CD4-positive, CD25-positive, alpha-beta regulatory T cell (primary cell): ENCODE data around the gene CLDN14. TPM values are rescaled to one million over a fixed set of nuclear protein-coding genes. Genes with fewer than 3 reads are reported as not detected.

Experiments used
- ATAC-seq, 2 donors: fragments of 150-1000 bp; cut with Tn5 transposase; one replicate each; pipeline ENCODE4 v1.10.0; 2021; ENCODE audit warnings: low read depth in 2 of 2, moderate number of reproducible peaks in 2 of 2, moderate library complexity in 1 of 2
- DNase-seq, 3 donors: peaks; one replicate each; pipeline versions ENCODE4 v3.0.0 to v3.0.0-alpha.2; 2012 to 2022; ENCODE audit warnings: mixed read lengths in 1 of 3
- H3K27ac ChIP-seq: one replicate; pipeline ENCODE4 v1.7.0; 2013; ENCODE audit warnings: mild to moderate bottlenecking, low read length; ENCODE audit not compliant: insufficient read depth, poor library complexity, severe bottlenecking
- H3K27me3 ChIP-seq: one replicate; pipeline ENCODE4 v1.7.0; 2013; ENCODE audit warnings: low read length; ENCODE audit not compliant: control insufficient read depth, insufficient read depth
- H3K36me3 ChIP-seq: one replicate; pipeline ENCODE4 v1.7.0; 2013; ENCODE audit warnings: mild to moderate bottlenecking, low read length, moderate library complexity; ENCODE audit not compliant: control insufficient read depth, insufficient read depth
- H3K4me1 ChIP-seq: 2 replicates; pipeline ENCODE4 v1.7.0; 2013; ENCODE audit warnings: mild to moderate bottlenecking, low read length; ENCODE audit not compliant: insufficient read depth, control insufficient read depth, poor library complexity, severe bottlenecking
- H3K4me3 ChIP-seq: one replicate; pipeline ENCODE4 v1.7.0; 2013; ENCODE audit warnings: low read depth, mild to moderate bottlenecking, low read length, moderate library complexity
- H3K9me3 ChIP-seq, 2 experiments: 1 replicate in 1 of 2; 2 replicates in 1 of 2; pipeline ENCODE4 v1.7.0; 2013; ENCODE audit warnings: low read length in 2 of 2, mild to moderate bottlenecking in 1 of 2, moderate library complexity in 1 of 2; ENCODE audit not compliant: control insufficient read depth in 2 of 2
- H3K27ac Mint-ChIP-seq, 3 donors: one replicate each; pipeline ENCODE4 v1.8.0; 2020 to 2022; ENCODE audit warnings: mild to moderate bottlenecking in 3 of 3, mixed read lengths in 3 of 3, moderate library complexity in 2 of 3
- H3K27me3 Mint-ChIP-seq: one replicate; pipeline ENCODE4 v1.8.0; 2022; ENCODE audit warnings: mild to moderate bottlenecking, mixed read lengths
- H3K36me3 Mint-ChIP-seq: one replicate; pipeline ENCODE4 v1.8.0; 2020; ENCODE audit warnings: mixed read lengths
- H3K4me1 Mint-ChIP-seq, 4 donors: one replicate each; pipeline ENCODE4 v1.8.0; 2020 to 2022; ENCODE audit warnings: mixed read lengths in 4 of 4, mild to moderate bottlenecking in 1 of 4
- H3K4me3 Mint-ChIP-seq, 4 donors: one replicate each; pipeline ENCODE4 v1.8.0; 2020 to 2022; ENCODE audit warnings: mild to moderate bottlenecking in 4 of 4, mixed read lengths in 4 of 4, moderate library complexity in 3 of 4
- H3K9me3 Mint-ChIP-seq, 7 donors: one replicate each; pipeline ENCODE4 v1.8.0; 2020 to 2022; ENCODE audit warnings: mixed read lengths in 7 of 7, mild to moderate bottlenecking in 3 of 7, moderate library complexity in 2 of 7
- polyA plus RNA-seq, 4 donors: library from polyadenylated mRNA; unstranded; fragments of 300-500 nt; fragmentation: Illumina TruSeq; gene quantifications; one replicate each; pipeline ENCODE4 v1.2.3, GENCODE V29; 2021
- total RNA-seq: library from RNA; stranded (reverse); gene quantifications from one replicate; pipeline ENCODE4 v1.2.3, GENCODE V29; 2022

CLDN14 gene
- total and polyA plus RNA-seq, 5 donors from 2014 or later, result not detected

- Mint-ChIP-seq H3K4me3 (no peak overlapping the region), H3K27ac (no peak overlapping the region), H3K4me1 (peaks cover 0 to 10% (median 2%) of the 10 kb centered on the region in 4 donors), H3K27me3 (peaks cover 4% of the 10 kb centered on the region), H3K36me3 (no peaks in the 10 kb centered on the region), H3K9me3 (no peaks in the 10 kb centered on the region)
- no peaks in the 10 kb centered on the region for H3K9me3 ChIP-seq
- H3K36me3 ChIP-seq, result no peaks in the 10 kb centered on the region
- H3K4me3 ChIP-seq, result no peak overlapping the region
- H3K4me1 ChIP-seq, result no peaks in the 10 kb centered on the region
- ATAC-seq (no peak), DNase-seq (no peak)
- no peak overlapping the region for H3K27ac ChIP-seq
- no peaks in the 10 kb centered on the region for H3K27me3 ChIP-seq
Measured at GRCh38 chr21:36483095-36483494, 3.2 kb upstream of the CLDN14 start.

- Histone ChIP-seq H3K9me3 (no peaks in the 10 kb centered on the region), H3K4me3 (no peak overlapping the region), H3K27me3 (no peaks in the 10 kb centered on the region), H3K36me3 (no peaks in the 10 kb centered on the region), H3K27ac (no peak overlapping the region), H3K4me1 (no peaks in the 10 kb centered on the region)
- Mint-ChIP-seq H3K9me3 (no peaks in the 10 kb centered on the region), H3K4me1 (peaks cover 0 to 12% (median 4%) of the 10 kb centered on the region in 4 donors), H3K27me3 (peaks cover 4% of the 10 kb centered on the region), H3K27ac (no peak overlapping the region), H3K36me3 (no peaks in the 10 kb centered on the region), H3K4me3 (no peak overlapping the region)
- ATAC-seq (no peak), DNase-seq (no peak)
Measured at GRCh38 chr21:36482673-36483072, 2.8 kb upstream of the CLDN14 start.

GRCh38 chr21:36482181-36482580 is 2.3 kb upstream of the CLDN14 start:
- H3K27me3 Mint-ChIP-seq, result peaks cover 4% of the 10 kb centered on the region
- Histone ChIP-seq H3K27me3 (no peaks in the 10 kb centered on the region), H3K9me3 (no peaks in the 10 kb centered on the region), H3K4me3 (no peak overlapping the region), H3K4me1 (no peaks in the 10 kb centered on the region), H3K36me3 (no peaks in the 10 kb centered on the region), H3K27ac (no peak overlapping the region)
- no peaks in the 10 kb centered on the region for H3K9me3 Mint-ChIP-seq
- peaks cover 0 to 12% (median 4%) of the 10 kb centered on the region in 4 donors for H3K4me1 Mint-ChIP-seq
- no peak overlapping the region for H3K4me3 Mint-ChIP-seq
- DNase-seq (no peak), ATAC-seq (no peak)
- no peaks in the 10 kb centered on the region for H3K36me3 Mint-ChIP-seq
- no peak overlapping the region for H3K27ac Mint-ChIP-seq

GRCh38 chr21:36481639-36482038 is 1.7 kb upstream of the CLDN14 start:
- no peaks in the 10 kb centered on the region for H3K36me3 Mint-ChIP-seq
- no peak overlapping the region for H3K27ac Mint-ChIP-seq
- no peak overlapping the region for H3K4me3 Mint-ChIP-seq

GRCh38 chr21:36480618-36481017 is 696 bp upstream of the CLDN14 start:
- Histone ChIP-seq H3K9me3 (no peaks in the 10 kb centered on the region), H3K27me3 (no peaks in the 10 kb centered on the region), H3K4me1 (no peaks in the 10 kb centered on the region), H3K4me3 (no peak overlapping the region), H3K27ac (no peak overlapping the region), H3K36me3 (no peaks in the 10 kb centered on the region)
- Mint-ChIP-seq H3K27ac (no peak overlapping the region), H3K9me3 (no peaks in the 10 kb centered on the region), H3K4me3 (no peak overlapping the region), H3K4me1 (peaks cover 0 to 12% (median 4%) of the 10 kb centered on the region in 4 donors), H3K36me3 (no peaks in the 10 kb centered on the region), H3K27me3 (peaks cover 4% of the 10 kb centered on the region)
- DNase-seq, result no peak
- no peak for ATAC-seq

More at GRCh38 chr21:36481639-36482038, 1.7 kb upstream of the CLDN14 start:
- no peak overlapping the region for H3K4me3 ChIP-seq
- H3K27me3 ChIP-seq, result no peaks in the 10 kb centered on the region
- H3K4me1 ChIP-seq, result no peaks in the 10 kb centered on the region
- H3K27ac ChIP-seq, result no peak overlapping the region
- no peaks in the 10 kb centered on the region for H3K36me3 ChIP-seq
- peaks cover 0 to 12% (median 4%) of the 10 kb centered on the region in 4 donors for H3K4me1 Mint-ChIP-seq
- no peaks in the 10 kb centered on the region for H3K9me3 Mint-ChIP-seq
- H3K9me3 ChIP-seq, result no peaks in the 10 kb centered on the region
- H3K27me3 Mint-ChIP-seq, result peaks cover 4% of the 10 kb centered on the region
- no peak for ATAC-seq
- DNase-seq, result no peak

- Histone ChIP-seq H3K9me3 (no peaks in the 10 kb centered on the region), H3K27ac (no peak overlapping the region), H3K4me1 (no peaks in the 10 kb centered on the region), H3K36me3 (no peaks in the 10 kb centered on the region), H3K27me3 (no peaks in the 10 kb centered on the region), H3K4me3 (no peak overlapping the region)
- Mint-ChIP-seq H3K27ac (no peak overlapping the region), H3K4me1 (peaks cover 0 to 12% (median 4%) of the 10 kb centered on the region in 4 donors), H3K4me3 (no peak overlapping the region), H3K27me3 (peaks cover 4% of the 10 kb centered on the region), H3K9me3 (peaks cover 0 to 2% (median 0%) of the 10 kb centered on the region in 7 donors), H3K36me3 (no peaks in the 10 kb centered on the region)
- DNase-seq, result no peak
- ATAC-seq, result no peak
Measured at GRCh38 chr21:36478941-36479340, 981 bp downstream of the CLDN14 start.

GRCh38 chr21:36478207-36478701 is 1.7 kb downstream of the CLDN14 start:
- H3K36me3 Mint-ChIP-seq, result no peaks in the 10 kb centered on the region
- no peak for ATAC-seq

GRCh38 chr21:36477559-36477958 is 2.4 kb downstream of the CLDN14 start:
- H3K27me3 ChIP-seq, result no peaks in the 10 kb centered on the region
- Mint-ChIP-seq H3K27ac (peak overlapping the region in 1 of 3 donors; percentile 29), H3K4me1 (peaks cover 0 to 12% (median 4%) of the 10 kb centered on the region in 4 donors), H3K36me3 (no peaks in the 10 kb centered on the region), H3K4me3 (no peak overlapping the region), H3K9me3 (peaks cover 0 to 2% (median 0%) of the 10 kb centered on the region in 7 donors), H3K27me3 (no peaks in the 10 kb centered on the region)
- ATAC-seq (no peak), DNase-seq (no peak)
- H3K9me3 ChIP-seq, result no peaks in the 10 kb centered on the region
- H3K27ac ChIP-seq, result no peak overlapping the region
- H3K36me3 ChIP-seq, result no peaks in the 10 kb centered on the region
- no peak overlapping the region for H3K4me3 ChIP-seq
- H3K4me1 ChIP-seq, result no peaks in the 10 kb centered on the region

More at GRCh38 chr21:36478207-36478701, 1.7 kb downstream of the CLDN14 start:
- Histone ChIP-seq H3K27me3 (no peaks in the 10 kb centered on the region), H3K4me1 (no peaks in the 10 kb centered on the region), H3K9me3 (no peaks in the 10 kb centered on the region), H3K27ac (no peak overlapping the region), H3K36me3 (no peaks in the 10 kb centered on the region), H3K4me3 (no peak overlapping the region)
- Mint-ChIP-seq H3K27ac (peak overlapping the region in 1 of 3 donors; percentile 37), H3K27me3 (peaks cover 4% of the 10 kb centered on the region), H3K4me1 (peaks cover 0 to 12% (median 4%) of the 10 kb centered on the region in 4 donors), H3K9me3 (peaks cover 0 to 2% (median 0%) of the 10 kb centered on the region in 7 donors), H3K4me3 (no peak overlapping the region)
- DNase-seq, result peak in 1 of 3 donors; percentile 26
